WERI-Rb-1 (cell line): ENCODE data around the gene SNAPIN.
A peak's percentile ranks its signal among the peaks of the same experiment; 100 is the strongest.

Experiments
- DNase-seq: peaks from one replicate; pipeline ENCODE4 v3.0.0-alpha.2; 2020
- H3K27ac ChIP-seq: fragments of 250-450 bp; sonication (Bioruptor Pico); 2 replicates; pipeline ENCODE4 v1.5.1; 2020; ENCODE audit warnings: mild to moderate bottlenecking, moderate library complexity
- H3K27me3 ChIP-seq: fragments of 250-450 bp; sonication (Bioruptor Pico); 2 replicates; pipeline ENCODE4 v1.5.1; 2021; ENCODE audit warnings: mild to moderate bottlenecking, low read depth, moderate library complexity; ENCODE audit not compliant: insufficient read depth, severe bottlenecking
- H3K36me3 ChIP-seq: fragments of 250-450 bp; sonication (Bioruptor Pico); 2 replicates; pipeline ENCODE4 v1.5.1; 2020; ENCODE audit warnings: mild to moderate bottlenecking, moderate library complexity
- H3K4me3 ChIP-seq: 2 replicates; pipeline ENCODE4 v1.5.1; 2011; ENCODE audit warnings: low read depth, mild to moderate bottlenecking, control low read depth, low read length
- H3K9me3 ChIP-seq: fragments of 250-450 bp; sonication (Bioruptor Pico); 2 replicates; pipeline ENCODE4 v1.5.1; 2021; ENCODE audit warnings: mild to moderate bottlenecking, moderate library complexity; ENCODE audit not compliant: severe bottlenecking
- TF ChIP-seq, protein P1 (sequence below): IDR thresholded peaks from 2 replicates; pipeline ENCODE4 v1.5.1; 2011; ENCODE audit warnings: low read depth, mild to moderate bottlenecking, control low read depth, inconsistent platforms, low read length

SNAPIN gene

DNA sequence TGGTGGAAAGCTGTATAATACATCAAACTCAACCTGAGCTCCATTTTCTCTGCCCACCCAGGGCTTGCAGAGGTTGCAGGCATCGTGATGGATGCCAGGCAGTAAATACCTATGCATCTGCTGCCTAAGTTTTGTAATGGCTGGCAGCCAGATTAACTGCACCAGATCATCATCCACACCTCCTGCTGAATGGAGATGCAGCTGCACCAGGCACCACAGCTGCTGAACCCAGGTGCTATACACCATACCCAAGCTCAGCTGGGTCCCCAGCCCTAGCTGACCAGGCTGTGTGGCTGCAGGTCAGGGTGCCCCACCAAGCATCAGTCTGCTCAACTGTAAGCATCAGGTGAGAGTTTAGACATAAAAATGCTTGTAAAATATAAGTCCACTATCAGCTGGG is 6.7 kb upstream of the SNAPIN start:
- peaks cover 2% of the 10 kb centered on the region for H3K9me3 ChIP-seq

DNA sequence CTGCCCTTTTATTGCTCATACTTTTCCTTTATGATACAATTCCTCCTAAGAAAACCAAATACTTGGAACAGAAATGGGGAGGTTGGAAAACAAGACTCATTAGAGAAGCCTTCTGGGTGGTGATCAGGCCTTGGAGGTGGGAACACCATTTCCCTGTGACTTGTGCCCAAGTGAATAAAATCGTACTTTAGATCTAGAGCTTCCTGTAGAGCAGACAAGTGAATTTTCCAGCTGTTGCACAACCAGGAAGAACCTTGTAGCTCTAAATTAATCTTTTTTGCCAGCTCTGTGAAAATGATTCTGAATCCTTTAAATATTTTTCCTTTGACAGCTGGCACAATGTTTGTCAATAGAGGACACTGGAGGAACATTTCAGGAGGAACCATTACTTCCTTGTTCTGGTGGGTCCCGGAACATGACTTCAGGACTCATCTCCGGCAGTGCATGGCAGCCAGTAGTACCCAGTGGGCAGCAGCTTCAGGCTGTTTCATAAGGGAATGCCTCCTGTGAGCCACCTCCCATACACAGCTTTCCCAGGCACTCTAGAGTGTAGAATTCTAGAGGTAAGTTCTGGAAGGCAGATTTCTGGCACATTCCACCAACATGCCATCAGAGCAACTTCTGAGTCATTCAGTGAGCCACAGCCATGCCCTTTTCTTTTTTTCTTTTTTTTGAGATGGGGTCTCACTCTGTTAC is 5.5 kb upstream of the SNAPIN start:
- DNase-seq: no peak
- TF ChIP-seq, protein P1, sequence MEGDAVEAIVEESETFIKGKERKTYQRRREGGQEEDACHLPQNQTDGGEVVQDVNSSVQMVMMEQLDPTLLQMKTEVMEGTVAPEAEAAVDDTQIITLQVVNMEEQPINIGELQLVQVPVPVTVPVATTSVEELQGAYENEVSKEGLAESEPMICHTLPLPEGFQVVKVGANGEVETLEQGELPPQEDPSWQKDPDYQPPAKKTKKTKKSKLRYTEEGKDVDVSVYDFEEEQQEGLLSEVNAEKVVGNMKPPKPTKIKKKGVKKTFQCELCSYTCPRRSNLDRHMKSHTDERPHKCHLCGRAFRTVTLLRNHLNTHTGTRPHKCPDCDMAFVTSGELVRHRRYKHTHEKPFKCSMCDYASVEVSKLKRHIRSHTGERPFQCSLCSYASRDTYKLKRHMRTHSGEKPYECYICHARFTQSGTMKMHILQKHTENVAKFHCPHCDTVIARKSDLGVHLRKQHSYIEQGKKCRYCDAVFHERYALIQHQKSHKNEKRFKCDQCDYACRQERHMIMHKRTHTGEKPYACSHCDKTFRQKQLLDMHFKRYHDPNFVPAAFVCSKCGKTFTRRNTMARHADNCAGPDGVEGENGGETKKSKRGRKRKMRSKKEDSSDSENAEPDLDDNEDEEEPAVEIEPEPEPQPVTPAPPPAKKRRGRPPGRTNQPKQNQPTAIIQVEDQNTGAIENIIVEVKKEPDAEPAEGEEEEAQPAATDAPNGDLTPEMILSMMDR: no peak
- Histone ChIP-seq H3K27me3 (no peaks in the 10 kb centered on the region), H3K36me3 (no peaks in the 10 kb centered on the region), H3K27ac (no peak overlapping the region), H3K4me3 (no peak overlapping the region), H3K9me3 (peaks cover 2% of the 10 kb centered on the region)

More for the DNA sequence above, 6.7 kb upstream of the SNAPIN start:
- H3K36me3 ChIP-seq: peaks cover 9% of the 10 kb centered on the region
- DNase-seq: no peak
- no peak overlapping the region for H3K27ac ChIP-seq
- TF ChIP-seq, protein P1: no peak
- no peak overlapping the region for H3K4me3 ChIP-seq
- no peaks in the 10 kb centered on the region for H3K27me3 ChIP-seq

- Histone ChIP-seq H3K27ac (no peak overlapping the region), H3K4me3 (no peak overlapping the region), H3K36me3 (peaks cover 11% of the 10 kb centered on the region), H3K27me3 (no peaks in the 10 kb centered on the region), H3K9me3 (no peaks in the 10 kb centered on the region)
- DNase-seq: no peak
- TF ChIP-seq, protein P1: no peak
Observed at GRCh38 chr1:153655333-153655732, 3.2 kb upstream of the SNAPIN start.

GRCh38 chr1:153659175-153659534 is 652 bp downstream of the SNAPIN start:
- no peaks in the 10 kb centered on the region for H3K27me3 ChIP-seq
- peak overlapping the region; percentile 67 for H3K4me3 ChIP-seq
- peaks cover 49% of the 10 kb centered on the region for H3K36me3 ChIP-seq
- H3K9me3 ChIP-seq: no peaks in the 10 kb centered on the region
- TF ChIP-seq, protein P1: no peak
- H3K27ac ChIP-seq: peak overlapping the region; percentile 96
- no peak for DNase-seq

- no peak for DNase-seq
- peak overlapping the region; percentile 67 for H3K4me3 ChIP-seq
- peak overlapping the region; percentile 96 for H3K27ac ChIP-seq
- no peaks in the 10 kb centered on the region for H3K9me3 ChIP-seq
- no peaks in the 10 kb centered on the region for H3K27me3 ChIP-seq
- TF ChIP-seq, protein P1: no peak
- H3K36me3 ChIP-seq: peaks cover 54% of the 10 kb centered on the region
Observed at GRCh38 chr1:153659656-153660055, 1.2 kb downstream of the SNAPIN start.
